GM10266 (cell line): ENCODE results near the gene PSMD5.
A peak's percentile ranks its signal among the peaks of the same experiment; 100 is the strongest.

Source experiments
- DNase-seq: peaks from one replicate; pipeline ENCODE4 v3.0.0; 2012; ENCODE audit errors: extremely low spot score
- CTCF ChIP-seq: IDR thresholded peaks from 2 replicates; pipeline ENCODE4 v1.5.1; 2012; ENCODE audit warnings: mild to moderate bottlenecking, low read depth; ENCODE audit not compliant: control insufficient read depth, insufficient read depth; ENCODE audit errors: missing control alignments

PSMD5 gene

GRCh38 chr9:120842685-120843485 is at the start of gene PSMD5:
Gene PSMD5 (minus strand): TSS chr9:120842922. CDS start chr9:120842909, 13 bp downstream.
- DNase-seq, result peak; percentile 95
- no peak for TF ChIP-seq CTCF

DNA sequence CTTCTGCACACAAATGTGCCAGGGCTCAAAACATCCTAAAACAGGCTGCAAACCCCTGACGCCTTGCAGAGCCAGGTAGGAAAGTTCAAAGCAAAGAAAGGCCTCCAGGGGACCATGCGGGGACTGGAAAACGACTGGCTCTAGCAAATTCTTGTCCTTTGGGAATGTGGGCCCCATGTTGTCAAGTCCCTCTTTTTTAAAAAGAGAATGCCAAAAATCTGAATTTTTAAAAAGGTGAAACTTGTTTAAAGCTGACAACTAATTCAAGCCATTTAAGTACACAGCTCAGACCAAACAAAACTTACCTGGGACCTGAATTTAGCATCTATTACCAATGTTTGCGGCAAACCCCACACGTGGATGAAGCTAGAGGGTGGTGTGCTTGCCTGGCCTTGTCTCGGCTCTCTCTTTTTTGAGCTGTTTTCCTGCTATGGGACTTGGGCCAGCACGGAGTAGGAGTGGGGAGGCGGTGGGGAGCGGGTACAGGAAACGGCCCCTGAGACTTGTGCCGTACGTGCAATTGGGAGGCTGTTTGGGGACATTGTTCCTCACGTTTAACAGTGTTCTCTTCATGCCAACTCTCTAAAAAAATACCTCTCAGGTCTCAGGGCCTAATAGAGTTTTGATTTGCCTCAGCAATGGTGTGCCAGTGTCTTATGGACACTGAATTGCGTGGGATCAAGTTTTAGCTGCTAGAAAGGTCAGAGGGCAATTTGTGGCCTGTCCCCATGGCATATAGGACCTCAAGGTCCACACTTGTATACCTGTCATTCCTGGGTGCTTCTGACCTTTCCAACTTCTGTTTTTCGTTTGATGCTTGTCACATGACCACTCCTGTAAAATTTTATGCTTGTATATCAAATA is 49.4 kb upstream of the PSMD5 start:
- peak; percentile 45 for DNase-seq
- TF ChIP-seq CTCF, result no peak

GRCh38 chr9:120891245-120891883 is 48.6 kb upstream of the PSMD5 start:
- no peak for TF ChIP-seq CTCF
- DNase-seq, result no peak

DNA sequence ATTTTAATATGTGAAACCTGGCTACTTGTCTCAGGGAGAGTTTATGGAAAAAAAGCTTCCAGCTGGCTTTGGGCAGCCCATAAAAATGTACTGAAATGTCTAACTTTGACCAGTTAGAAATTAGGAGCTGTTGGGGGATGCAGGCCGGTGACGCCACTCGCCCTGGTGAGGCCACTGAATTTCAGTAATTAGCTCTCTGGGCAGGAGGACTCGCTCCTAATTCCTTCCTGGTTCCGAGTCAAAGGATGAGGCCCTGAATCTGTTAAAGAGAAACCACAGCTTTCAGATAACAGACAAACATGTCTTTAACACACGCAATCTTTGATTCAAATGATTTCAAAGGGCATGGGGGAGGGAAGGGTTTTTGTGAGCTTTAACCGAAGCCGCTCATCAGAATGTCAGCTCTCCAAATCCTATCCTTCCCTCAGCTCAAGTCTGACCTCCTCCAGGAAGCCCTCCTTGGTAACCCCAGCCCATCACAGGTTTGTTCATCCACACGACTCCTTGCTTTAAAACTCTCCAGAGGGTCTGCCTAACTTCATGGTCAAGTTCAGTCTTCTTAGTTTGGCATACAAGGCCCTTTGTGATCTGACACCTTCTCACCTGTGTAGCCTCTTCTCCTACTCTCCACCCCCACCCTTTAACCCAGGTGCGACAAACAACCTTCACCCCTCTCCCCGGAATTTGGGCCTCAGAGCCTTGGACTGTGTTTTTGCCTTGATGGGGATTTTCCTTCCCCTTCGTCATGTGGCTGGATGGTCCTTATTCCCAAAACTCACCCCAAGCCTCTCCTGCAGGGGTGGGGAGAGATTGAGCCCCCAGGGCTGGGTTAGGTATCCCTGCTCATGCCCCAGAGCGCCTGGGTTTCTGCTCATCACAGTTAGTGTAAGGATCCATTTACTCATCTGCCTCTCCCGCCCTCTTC is 47.9 kb upstream of the PSMD5 start:
- DNase-seq, result no peak
- TF ChIP-seq CTCF, result no peak

- no peak for DNase-seq
- no peak for TF ChIP-seq CTCF
Measured at GRCh38 chr9:120889606-120890271, 47.0 kb upstream of the PSMD5 start.

- DNase-seq, result no peak
- no peak for TF ChIP-seq CTCF
Measured at GRCh38 chr9:120888626-120889025, 45.9 kb upstream of the PSMD5 start.
